ENCODE measurements around the gene TMEM185B.
A peak's percentile ranks its signal among the peaks of the same experiment; 100 is the strongest.
"Not testable (repeated sequence)": the region's sequence is repeated elsewhere in the genome, so short reads cannot be mapped to it uniquely, and the experiment has no call there.

TMEM185B gene

GRCh38 chr2:120206022-120206581 is 17.1 kb downstream of the TMEM185B start:
- DNase-seq (ENCODE audit: low spot score), result peak; percentile 26

GRCh38 chr2:120204945-120205670 is 18.1 kb downstream of the TMEM185B start:
- no peak for DNase-seq (ENCODE audit: low spot score)

- no peak for DNase-seq (ENCODE audit: low spot score)
Measured at GRCh38 chr2:120204417-120204816, 18.8 kb downstream of the TMEM185B start.

- no peak for DNase-seq (ENCODE audit: low spot score)
Measured at GRCh38 chr2:120204022-120204405, 19.2 kb downstream of the TMEM185B start.

GRCh38 chr2:120203251-120204021 is 19.8 kb downstream of the TMEM185B start:
- no peak for DNase-seq (ENCODE audit: low spot score)

- not testable (repeated sequence) for DNase-seq (ENCODE audit: low spot score)
Measured at GRCh38 chr2:120199817-120200459, 23.3 kb downstream of the TMEM185B start.

- DNase-seq (ENCODE audit: low spot score), result no peak
Measured at GRCh38 chr2:120195553-120195952, 27.6 kb downstream of the TMEM185B start.

- no peak for DNase-seq (ENCODE audit: low spot score)
Measured at GRCh38 chr2:120192280-120192679, 30.9 kb downstream of the TMEM185B start.

GRCh38 chr2:120189189-120189588 is 34.0 kb downstream of the TMEM185B start:
- DNase-seq (ENCODE audit: low spot score), result no peak

GRCh38 chr2:120182019-120182560 is 41.1 kb downstream of the TMEM185B start:
- peak; percentile 15 for DNase-seq (ENCODE audit: low spot score)

- no peak for DNase-seq (ENCODE audit: low spot score)
Measured at GRCh38 chr2:120180066-120180465, 43.1 kb downstream of the TMEM185B start.

- no peak for DNase-seq (ENCODE audit: low spot score)
Measured at GRCh38 chr2:120179396-120179795, 43.8 kb downstream of the TMEM185B start.

GRCh38 chr2:120177973-120178372 is 45.2 kb downstream of the TMEM185B start:
- DNase-seq (ENCODE audit: low spot score), result no peak

- peak; percentile 82 for DNase-seq (ENCODE audit: low spot score)
Measured at GRCh38 chr2:120177001-120177621, 46.1 kb downstream of the TMEM185B start.

- no peak for DNase-seq (ENCODE audit: low spot score)
Measured at GRCh38 chr2:120176526-120176925, 46.7 kb downstream of the TMEM185B start.

- DNase-seq (ENCODE audit: low spot score), result peak; percentile 63
Measured at GRCh38 chr2:120174963-120175581, 48.1 kb downstream of the TMEM185B start.

Data from CD4-positive, alpha-beta T cell treated with Interleukin-15 for 4 hours (primary cell).